ENCODE data around the gene GADD45A. TPM values are rescaled to one million over a fixed set of nuclear protein-coding genes. Genes with fewer than 3 reads are reported as not detected.

Gene GADD45A
- total and polyA plus RNA-seq, 9 of the 15 experiments (the other 6 are each of a cell fraction or from before 2014, with no cell fraction given): 21.3 to 156 (median 62.1) TPM

GRCh38 chr1:67683316-67683715, 1.7 kb upstream of the GADD45A start (continued):
- TF ChIP-seq, protein P1, sequence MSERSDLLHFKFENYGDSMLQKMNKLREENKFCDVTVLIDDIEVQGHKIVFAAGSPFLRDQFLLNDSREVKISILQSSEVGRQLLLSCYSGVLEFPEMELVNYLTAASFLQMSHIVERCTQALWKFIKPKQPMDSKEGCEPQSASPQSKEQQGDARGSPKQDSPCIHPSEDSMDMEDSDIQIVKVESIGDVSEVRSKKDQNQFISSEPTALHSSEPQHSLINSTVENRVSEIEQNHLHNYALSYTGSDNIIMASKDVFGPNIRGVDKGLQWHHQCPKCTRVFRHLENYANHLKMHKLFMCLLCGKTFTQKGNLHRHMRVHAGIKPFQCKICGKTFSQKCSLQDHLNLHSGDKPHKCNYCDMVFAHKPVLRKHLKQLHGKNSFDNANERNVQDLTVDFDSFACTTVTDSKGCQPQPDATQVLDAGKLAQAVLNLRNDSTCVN (CRISPR knock-in tag; IDR thresholded peaks at IDR 0.05): no peak
- TF ChIP-seq ZNF124 (CRISPR knock-in tag; IDR thresholded peaks at IDR 0.05) (no peak), MAFG (tag; conservative IDR thresholded peaks at IDR 0.05) (no peak), TFAP4 (CRISPR knock-in tag; IDR thresholded peaks at IDR 0.05; ENCODE audit: borderline replicate concordance) (no peak; the same call in 1 of the 2 replicates), ZEB2 (IDR thresholded peaks at IDR 0.05) (no peak), MECOM (CRISPR knock-in tag; IDR thresholded peaks at IDR 0.05) (0 out of 2 replicates have a peak, but pooled peaks have one; percentile 11), JUN (IDR thresholded peaks at IDR 0.05; ENCODE audit: borderline replicate concordance, low read depth, low read length) (0 out of 2 replicates have a peak, but pooled peaks have one; percentile 46), JUN (CRISPR knock-in tag; IDR thresholded peaks at IDR 0.05; ENCODE audit: borderline replicate concordance) (no peak), CEBPB (tag; IDR thresholded peaks at IDR 0.05) (peak; percentile 94), JUND (IDR thresholded peaks at IDR 0.05; ENCODE audit: borderline replicate concordance, low read depth, low read length) (peak; percentile 77; the same call in 1 of the 2 replicates), JUND (tag; IDR thresholded peaks at IDR 0.05; ENCODE audit: borderline replicate concordance, low read depth, low read length) (no peak; the same call in 2 of the 3 replicates), SNIP1 (IDR thresholded peaks at IDR 0.05; ENCODE audit: low read depth) (no peak), ZNF253 (CRISPR knock-in tag; conservative IDR thresholded peaks at IDR 0.05) (no peak), PRDM10 (IDR thresholded peaks at IDR 0.05; ENCODE audit: partially characterized antibody) (no peak), SMC3 (conservative IDR thresholded peaks at IDR 0.05; ENCODE audit: insufficient read depth, low read depth, low read length) (no peak), PURB (CRISPR knock-in tag; IDR thresholded peaks at IDR 0.05; ENCODE audit: low read depth) (no peak), ELF2 (CRISPR knock-in tag; IDR thresholded peaks at IDR 0.05) (no peak), ZNF444 (CRISPR knock-in tag; IDR thresholded peaks at IDR 0.05) (no peak), ZNF316 (IDR thresholded peaks at IDR 0.05) (peak; percentile 48; the same call in 1 of the 2 replicates), MAFF (IDR thresholded peaks at IDR 0.05; ENCODE audit: low read length) (no peak), ZNF282 (CRISPR knock-in tag; IDR thresholded peaks at IDR 0.05) (no peak), ZNF740 (CRISPR knock-in tag; IDR thresholded peaks at IDR 0.05) (no peak), ZNF740 (tag; IDR thresholded peaks at IDR 0.05) (no peak), SREBF2 (CRISPR knock-in tag; IDR thresholded peaks at IDR 0.05) (no peak)
